GM18498 (cell line): ENCODE data around the gene ZNF264.
"Not testable (repeated sequence)": the region's sequence is repeated elsewhere in the genome, so short reads cannot be mapped to it uniquely, and the experiment has no call there.

ENCODE experiments used
- ATAC-seq: cut with Tn5 transposase; IDR thresholded peaks from one replicate; pipeline ENCODE4 v1.9.1; 2021; ENCODE audit warnings: mild to moderate bottlenecking, moderate library complexity; ENCODE audit not compliant: unreplicated experiment

ZNF264 gene

GRCh38 chr19:57244513-57244912 lies 53.2 kb downstream of the ZNF264 start:
- no peak for ATAC-seq

DNA sequence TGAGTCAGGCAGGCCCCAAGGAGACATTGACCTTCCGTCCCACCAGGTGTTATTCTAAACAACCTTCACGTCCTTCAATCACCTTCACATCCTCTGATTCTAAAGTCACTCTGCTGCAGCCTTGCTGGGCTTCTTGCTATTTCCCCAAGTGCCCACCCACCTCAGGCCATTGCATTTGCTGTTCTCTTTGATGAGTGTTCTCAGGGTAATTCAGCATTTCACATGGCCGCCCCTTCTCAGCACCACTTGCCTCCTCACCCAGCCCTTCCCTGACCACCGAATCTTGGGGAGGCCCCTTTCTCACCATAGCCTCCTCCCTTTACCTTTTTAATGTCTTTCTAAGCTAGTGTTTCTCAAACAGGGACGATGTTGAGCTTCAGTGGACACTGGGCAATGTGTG lies 53.8 kb downstream of the ZNF264 start:
- no peak for ATAC-seq

DNA sequence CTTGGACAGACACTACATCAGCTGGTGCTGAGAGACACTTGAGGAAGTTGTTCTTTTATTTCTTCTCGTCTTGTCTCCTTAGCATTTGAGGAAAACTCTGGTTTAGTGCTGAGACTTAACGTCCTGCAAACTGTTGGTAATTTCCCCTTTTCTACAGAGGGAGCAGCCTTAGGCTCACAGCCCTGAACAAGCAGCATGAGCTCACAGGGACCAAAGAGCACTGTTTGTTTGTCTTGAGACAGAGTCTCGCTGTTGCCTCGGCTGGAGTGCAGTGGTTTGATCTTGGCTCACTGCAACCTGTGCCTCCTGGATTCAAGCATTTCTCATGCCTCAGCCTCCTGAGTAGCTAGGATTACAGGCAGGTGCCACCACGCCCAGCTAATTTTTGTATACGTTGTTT lies 54.7 kb downstream of the ZNF264 start:
- no peak for ATAC-seq

DNA sequence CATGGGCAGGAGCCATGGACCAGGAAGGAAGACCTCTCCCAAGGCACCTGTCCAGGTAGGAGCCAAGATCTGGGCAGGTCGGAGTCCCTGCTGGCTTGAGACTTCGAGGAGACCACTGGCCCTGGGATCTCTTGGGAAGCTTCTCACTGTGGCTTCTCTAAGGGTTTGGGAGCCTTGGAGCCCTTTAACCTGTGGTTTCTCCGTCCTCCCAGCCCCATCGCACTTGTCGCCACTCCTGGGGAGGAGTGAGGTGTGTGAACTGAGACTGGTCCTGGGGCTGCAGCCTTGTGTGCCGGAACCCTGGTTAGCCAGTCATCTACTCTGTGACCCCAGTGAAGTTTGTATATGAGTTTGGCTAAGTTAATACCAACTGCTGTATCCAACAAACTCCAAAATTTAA lies 57.3 kb downstream of the ZNF264 start:
- ATAC-seq, result no peak

DNA sequence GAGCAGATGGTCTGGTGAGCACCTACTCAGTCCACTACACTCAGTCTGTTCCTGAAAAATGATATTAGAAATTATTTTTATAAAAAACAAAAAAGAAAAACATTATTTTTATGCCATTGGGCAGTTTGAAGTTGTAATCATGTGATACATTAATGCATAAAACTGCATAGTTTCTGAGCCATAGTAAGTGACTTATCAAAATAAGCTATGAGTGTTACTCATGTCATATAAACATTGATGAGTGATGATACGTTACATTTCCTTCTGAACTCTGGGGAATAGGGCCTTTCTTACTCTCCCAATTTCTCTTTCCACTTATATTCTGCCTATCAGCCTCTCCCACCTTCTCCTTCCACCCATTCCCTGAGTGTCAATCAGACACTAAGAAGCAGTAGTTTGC lies 58.0 kb downstream of the ZNF264 start:
- ATAC-seq, result no peak

- ATAC-seq, result not testable (repeated sequence)
Measured at GRCh38 chr19:57253767-57254166, 62.5 kb downstream of the ZNF264 start.

GRCh38 chr19:57262044-57262443 lies 70.7 kb downstream of the ZNF264 start:
- no peak for ATAC-seq

DNA sequence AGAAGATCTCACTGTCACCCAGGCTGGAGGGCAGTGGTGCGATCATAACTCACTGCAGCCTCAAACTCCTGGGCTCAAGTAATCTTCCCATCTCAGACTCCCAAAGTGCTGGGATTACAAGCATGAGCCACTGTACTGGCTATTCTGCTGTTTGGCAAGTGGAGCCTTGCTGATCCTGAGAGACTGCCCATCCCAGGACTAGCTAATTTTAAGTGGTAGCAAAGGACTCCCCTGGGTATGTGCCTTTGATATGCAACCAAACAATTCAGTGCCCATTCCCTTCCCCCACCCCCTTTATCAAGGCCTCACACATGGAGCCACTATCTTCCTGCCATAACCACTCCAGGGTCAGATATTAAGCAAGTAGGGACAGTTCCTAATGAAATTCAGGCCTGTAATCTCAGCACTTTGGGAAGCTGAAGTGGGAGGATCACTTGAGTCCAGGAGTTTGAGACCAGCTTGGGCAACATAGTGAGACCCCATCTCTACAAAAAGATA lies 72.0 kb downstream of the ZNF264 start:
- no peak for ATAC-seq

- no peak for ATAC-seq
Measured at GRCh38 chr19:57267291-57267690, 76.0 kb downstream of the ZNF264 start.

DNA sequence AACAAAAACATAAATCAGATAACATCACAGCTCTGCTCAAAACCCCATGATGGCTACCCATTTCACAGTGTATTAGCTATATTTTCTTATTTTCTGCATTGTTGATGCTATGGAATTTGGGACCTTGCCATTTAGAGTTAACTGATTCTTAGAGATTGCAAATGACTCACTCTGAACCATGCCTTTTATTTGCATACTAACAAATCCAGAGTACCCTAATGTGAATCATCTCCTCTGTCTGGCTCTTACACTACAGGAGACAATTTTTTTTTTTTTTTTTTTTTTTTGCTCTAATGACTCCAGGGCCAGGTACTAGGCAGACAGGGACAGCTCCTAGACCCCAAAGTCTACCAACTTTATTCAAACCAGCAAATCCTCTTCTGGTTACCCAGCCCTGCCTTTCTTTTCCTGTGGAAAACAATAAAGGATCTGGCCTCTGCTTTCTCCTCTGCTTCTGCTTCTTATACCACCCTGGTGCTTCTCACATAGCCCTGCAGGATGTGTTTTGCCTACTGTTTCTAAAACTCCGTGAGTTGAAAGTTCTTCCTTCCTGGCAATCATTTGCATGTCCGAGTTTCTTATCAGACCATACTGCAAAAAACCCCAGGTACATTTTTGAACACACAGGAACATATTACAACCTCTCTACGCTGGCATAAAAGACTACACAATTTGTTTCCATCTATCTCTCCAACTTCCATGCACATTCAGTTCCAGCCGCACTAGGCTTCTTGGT lies 78.4 kb downstream of the ZNF264 start:
- peak; percentile 50 for ATAC-seq

- ATAC-seq, result no peak
Measured at GRCh38 chr19:57271280-57271679, 80.0 kb downstream of the ZNF264 start.
